Uterus (tissue), 2 donors: Measurements from ENCODE around the gene PCAT7.

ENCODE experiments used
- CTCF ChIP-seq, 4 experiments: fragments of 200-600 bp in 2 of 4; fragments of 450-650 bp in 2 of 4; sonication (generic) in 2 of 4; IDR thresholded peaks; one replicate each; pipeline ENCODE4 v1.5.1; 2016 to 2019; ENCODE audit warnings: antibody characterized with exemption in 4 of 4, mild to moderate bottlenecking in 2 of 4, moderate library complexity in 1 of 4
- POLR2A ChIP-seq, 2 donors: fragments of 450-650 bp; IDR thresholded peaks; one replicate each; pipeline ENCODE4 v1.6.1; 2016; ENCODE audit warnings: antibody characterized with exemption in 2 of 2, mild to moderate bottlenecking in 1 of 2, moderate library complexity in 1 of 2

- TF ChIP-seq POLR2A (IDR thresholded peaks at IDR 0.05) (no peak), CTCF (IDR thresholded peaks at IDR 0.05) (no peak)
Observed at GRCh38 chr9:94611638-94612068, 56.8 kb downstream of the PCAT7 start.
